Measurements from ENCODE around the gene TRIM37.

DNA sequence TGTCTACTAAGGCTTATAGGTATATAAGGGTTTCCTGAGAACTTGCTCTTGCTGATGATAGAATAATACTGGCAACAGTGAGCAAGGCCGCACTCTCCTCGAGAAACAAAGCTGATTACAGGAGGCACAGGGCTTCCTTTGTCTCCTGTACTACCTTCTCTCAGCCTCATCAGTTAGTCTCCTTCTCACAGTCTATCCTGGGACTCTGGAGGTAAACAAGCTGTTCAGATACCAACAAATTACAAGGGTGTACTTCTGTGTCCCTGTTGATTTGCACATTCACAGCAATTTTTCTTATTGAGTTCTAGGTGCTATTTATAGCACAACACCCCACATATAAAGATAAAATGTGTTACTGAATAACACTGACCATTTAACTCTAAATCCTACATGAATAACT lies 98.7 kb downstream of the TRIM37 start:
- no peak for TF ChIP-seq CTCF (IDR thresholded peaks at IDR 0.05)
- TF ChIP-seq EZH2phosphoT487 (IDR thresholded peaks at IDR 0.05): no peak
